COR-L47 (cell line): Measurements from ENCODE around the gene DDX31.

ENCODE experiments used
- DNase-seq: peaks from one replicate; lab custom pipeline; 2025; lab: John Stamatoyannopoulos, UW

DDX31 gene

GRCh38 chr9:132595319-132595718, 74.5 kb downstream of the DDX31 start:
- no peak for DNase-seq

GRCh38 chr9:132594412-132594811, 75.4 kb downstream of the DDX31 start:
- DNase-seq = no peak

- no peak for DNase-seq
Measured at GRCh38 chr9:132592451-132592850, 77.3 kb downstream of the DDX31 start.

GRCh38 chr9:132591751-132592314, 78.0 kb downstream of the DDX31 start:
- DNase-seq = no peak

- DNase-seq = no peak
Measured at GRCh38 chr9:132591244-132591643, 78.5 kb downstream of the DDX31 start.

- DNase-seq = no peak
Measured at GRCh38 chr9:132590318-132591182, 79.2 kb downstream of the DDX31 start.

GRCh38 chr9:132590037-132590317, 79.8 kb downstream of the DDX31 start:
- DNase-seq = no peak

GRCh38 chr9:132589148-132590036, 80.4 kb downstream of the DDX31 start:
- no peak for DNase-seq

GRCh38 chr9:132588501-132589147, 81.2 kb downstream of the DDX31 start:
- no peak for DNase-seq

- DNase-seq = no peak
Measured at GRCh38 chr9:132588098-132588497, 81.7 kb downstream of the DDX31 start.

- no peak for DNase-seq
Measured at GRCh38 chr9:132587592-132587955, 82.2 kb downstream of the DDX31 start.

- no peak for DNase-seq
Measured at GRCh38 chr9:132586830-132587591, 82.8 kb downstream of the DDX31 start.

GRCh38 chr9:132585954-132586829, 83.6 kb downstream of the DDX31 start:
- no peak for DNase-seq

- no peak for DNase-seq
Measured at GRCh38 chr9:132584601-132585560, 84.9 kb downstream of the DDX31 start.

GRCh38 chr9:132583584-132584304, 86.0 kb downstream of the DDX31 start:
- no peak for DNase-seq

- no peak for DNase-seq
Measured at GRCh38 chr9:132582786-132583583, 86.8 kb downstream of the DDX31 start.

- DNase-seq = no peak
Measured at GRCh38 chr9:132582276-132582785, 87.5 kb downstream of the DDX31 start, which contains the start of gene BARHL1. BARHL1 (plus strand) TSS chr9:132582606; CDS start chr9:132582798, 192 bp downstream.

- no peak for DNase-seq
Measured at GRCh38 chr9:132579427-132579798, 90.4 kb downstream of the DDX31 start.
